ENCODE data around the gene CYTH1. TPM values are rescaled to one million over a fixed set of nuclear protein-coding genes. Genes with fewer than 3 reads are reported as not detected.
A peak's percentile ranks its signal among the peaks of the same experiment; 100 is the strongest.

CYTH1 gene, protein sequence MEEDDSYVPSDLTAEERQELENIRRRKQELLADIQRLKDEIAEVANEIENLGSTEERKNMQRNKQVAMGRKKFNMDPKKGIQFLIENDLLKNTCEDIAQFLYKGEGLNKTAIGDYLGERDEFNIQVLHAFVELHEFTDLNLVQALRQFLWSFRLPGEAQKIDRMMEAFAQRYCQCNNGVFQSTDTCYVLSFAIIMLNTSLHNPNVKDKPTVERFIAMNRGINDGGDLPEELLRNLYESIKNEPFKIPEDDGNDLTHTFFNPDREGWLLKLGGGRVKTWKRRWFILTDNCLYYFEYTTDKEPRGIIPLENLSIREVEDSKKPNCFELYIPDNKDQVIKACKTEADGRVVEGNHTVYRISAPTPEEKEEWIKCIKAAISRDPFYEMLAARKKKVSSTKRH
- total RNA-seq (2021) (40.3 and 41.0 TPM in 2 replicates), Bru-seq, nascent RNA (percentile 76 among the genes with signal in this experiment), BruChase-seq, experiment 1, labeled RNA remaining after a 2-hour chase (percentile 79 among the genes with signal in this experiment), BruChase-seq, experiment 2, labeled RNA remaining after a 6-hour chase (percentile 73 among the genes with signal in this experiment)
- long read RNA-seq, full-length matches to known transcripts, result 7 of 14 reads
- long read RNA-seq, partial matches to known transcripts, result 7 of 14 reads
- long read RNA-seq, other reads (novel, unspliced or antisense), result 0 of 14 reads

DNA sequence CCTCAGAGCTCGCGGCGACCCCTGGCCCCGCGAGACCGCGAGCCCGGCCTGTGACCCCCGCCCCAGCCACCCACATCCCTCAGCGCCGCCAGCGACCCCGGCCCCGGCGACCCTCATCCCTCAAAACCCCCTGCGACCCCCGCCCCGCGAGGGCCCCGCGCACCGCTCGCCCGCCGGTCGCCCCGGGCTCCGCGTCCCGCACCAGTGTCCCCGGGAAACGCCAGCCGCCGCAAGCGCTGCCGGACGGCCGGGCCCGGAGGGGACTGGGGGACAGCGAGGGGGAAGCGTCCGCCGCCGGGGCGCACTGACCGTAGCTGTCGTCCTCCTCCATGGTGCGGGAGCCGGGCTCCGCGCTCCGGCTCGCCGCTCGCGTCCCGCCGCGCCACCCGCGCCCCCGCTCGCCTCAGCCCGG is at the start of gene CYTH1:
CYTH1 (minus strand) TSS at position 381 of the 412 bp plus-strand sequence; CDS start at position 331, 50 bp downstream.
- POLR2A ChIA-PET (ENCODE audit: unreplicated experiment), result interaction anchor here (0.6 kb wide), 1 partner anchor 228 kb away, joined by 4 read pairs; the partner anchor contains the start of gene CANT1
- H3K4me1 ChIP-seq (replicated peaks; ENCODE audit: insufficient read depth), result no peaks in the 10 kb centered on the region

GRCh38 chr17:78829477-78829876 is 47.4 kb upstream of the CYTH1 start:
- no TSS peak for BruUV-seq (replicated peaks)

More for the DNA sequence above, at the start of gene CYTH1:
- Histone ChIP-seq H3K9me3 (ENCODE audit: insufficient read depth, low read depth) (no peaks in the 10 kb centered on the region), H3K9me2 (ENCODE audit: insufficient read depth) (no peaks in the 10 kb centered on the region), H4K20me1 (ENCODE audit: insufficient read depth) (no peaks in the 10 kb centered on the region), H3K4me2 (peak within 1 kb of the TSS; percentile 86), H3K27ac (peak within 1 kb of the TSS; percentile 84), H2AFZ (peak within 1 kb of the TSS; percentile 95), H3K27me3 (ENCODE audit: insufficient read depth, low read depth) (no peaks in the 10 kb centered on the region), H3F3A (ENCODE audit: insufficient read depth, low read depth) (peaks cover 12% of the 10 kb centered on the region; the same call in 1 of the 2 replicates), H3K4me3 (peak within 1 kb of the TSS; percentile 85), H3K79me2 (ENCODE audit: low read depth) (no peaks in the 10 kb centered on the region), H3K36me3 (ENCODE audit: low read depth) (no peaks in the 10 kb centered on the region)
- no peak for TF ChIP-seq EZH2 (IDR thresholded peaks at IDR 0.05; ENCODE audit: low read depth)
- TF ChIP-seq, protein P1, sequence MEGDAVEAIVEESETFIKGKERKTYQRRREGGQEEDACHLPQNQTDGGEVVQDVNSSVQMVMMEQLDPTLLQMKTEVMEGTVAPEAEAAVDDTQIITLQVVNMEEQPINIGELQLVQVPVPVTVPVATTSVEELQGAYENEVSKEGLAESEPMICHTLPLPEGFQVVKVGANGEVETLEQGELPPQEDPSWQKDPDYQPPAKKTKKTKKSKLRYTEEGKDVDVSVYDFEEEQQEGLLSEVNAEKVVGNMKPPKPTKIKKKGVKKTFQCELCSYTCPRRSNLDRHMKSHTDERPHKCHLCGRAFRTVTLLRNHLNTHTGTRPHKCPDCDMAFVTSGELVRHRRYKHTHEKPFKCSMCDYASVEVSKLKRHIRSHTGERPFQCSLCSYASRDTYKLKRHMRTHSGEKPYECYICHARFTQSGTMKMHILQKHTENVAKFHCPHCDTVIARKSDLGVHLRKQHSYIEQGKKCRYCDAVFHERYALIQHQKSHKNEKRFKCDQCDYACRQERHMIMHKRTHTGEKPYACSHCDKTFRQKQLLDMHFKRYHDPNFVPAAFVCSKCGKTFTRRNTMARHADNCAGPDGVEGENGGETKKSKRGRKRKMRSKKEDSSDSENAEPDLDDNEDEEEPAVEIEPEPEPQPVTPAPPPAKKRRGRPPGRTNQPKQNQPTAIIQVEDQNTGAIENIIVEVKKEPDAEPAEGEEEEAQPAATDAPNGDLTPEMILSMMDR (conservative IDR thresholded peaks at IDR 0.05), result no peak
- CTCF ChIA-PET, result no interaction called here
- BruUV-seq (replicated peaks), result no TSS peak
- intact Hi-C loops (cut with micrococcal nuclease; ENCODE audit: unreplicated experiment), result no loop called here
- no peak for DNase-seq

DNA sequence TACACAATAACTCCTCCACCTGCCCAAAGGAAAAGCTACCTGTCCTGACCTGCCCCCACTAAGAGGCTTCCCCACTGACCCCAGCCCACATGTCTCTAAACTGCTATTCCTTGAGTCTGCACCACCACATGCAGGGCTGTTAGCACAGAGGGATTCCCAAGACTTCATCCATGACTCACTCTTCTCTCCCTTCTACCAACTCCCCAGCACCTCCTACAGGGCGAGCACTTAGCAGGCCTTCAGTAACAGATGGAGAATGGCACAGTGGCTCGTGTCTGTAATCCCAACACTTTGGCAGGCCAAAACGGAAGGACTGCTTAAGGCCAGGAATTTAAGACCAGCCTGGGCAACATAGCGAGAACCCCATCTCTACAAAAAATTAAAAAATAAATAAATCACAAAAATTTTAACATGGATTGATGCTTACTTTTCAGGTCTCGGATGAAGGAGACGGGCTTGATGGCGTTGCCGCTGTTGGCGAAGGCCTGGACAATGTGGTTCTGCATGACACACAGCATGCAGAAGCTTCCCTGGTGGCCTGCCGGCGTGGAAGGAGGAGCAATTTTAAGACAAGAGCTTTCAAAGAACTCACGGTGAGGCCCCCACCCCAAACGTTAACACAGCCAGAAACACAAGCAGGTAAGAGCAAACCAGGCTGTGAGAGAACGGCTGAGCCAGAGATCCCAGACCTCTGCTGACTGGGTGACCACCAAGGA is 46.6 kb upstream of the CYTH1 start:
- Histone ChIP-seq H3K4me1 (replicated peaks; ENCODE audit: insufficient read depth) (no peaks in the 10 kb centered on the region), H3F3A (ENCODE audit: insufficient read depth, low read depth) (no peaks in the 10 kb centered on the region; the same call in 1 of the 2 replicates), H3K27ac (no peak overlapping the region), H3K4me3 (no peak overlapping the region), H2AFZ (no peak overlapping the region), H3K9me3 (ENCODE audit: insufficient read depth, low read depth) (no peaks in the 10 kb centered on the region), H4K20me1 (ENCODE audit: insufficient read depth) (peaks cover 5% of the 10 kb centered on the region; the same call in 1 of the 2 replicates), H3K79me2 (ENCODE audit: low read depth) (no peaks in the 10 kb centered on the region), H3K4me2 (no peak overlapping the region), H3K27me3 (ENCODE audit: insufficient read depth, low read depth) (no peaks in the 10 kb centered on the region), H3K9me2 (ENCODE audit: insufficient read depth) (no peaks in the 10 kb centered on the region), H3K36me3 (ENCODE audit: low read depth) (0 out of 2 replicates have a peak, but pooled peaks cover 8% of the 10 kb centered on the region)
- DNase-seq, result no peak
- ChIA-PET POLR2A (ENCODE audit: unreplicated experiment) (no interaction called here), CTCF (no interaction called here)
- intact Hi-C loops (cut with micrococcal nuclease; ENCODE audit: unreplicated experiment), result no loop called here
- TF ChIP-seq, protein P1 (conservative IDR thresholded peaks at IDR 0.05), result no peak; the same call in 1 of the 2 replicates
- TF ChIP-seq EZH2 (IDR thresholded peaks at IDR 0.05; ENCODE audit: low read depth), result no peak
- no TSS peak for BruUV-seq (replicated peaks)

More at GRCh38 chr17:78829477-78829876, 47.4 kb upstream of the CYTH1 start:
- no peaks in the 10 kb centered on the region for H3K27me3 ChIP-seq (ENCODE audit: insufficient read depth, low read depth)
- TF ChIP-seq EZH2 (IDR thresholded peaks at IDR 0.05; ENCODE audit: low read depth), result no peak
- H3K9me3 ChIP-seq (ENCODE audit: insufficient read depth, low read depth), result no peaks in the 10 kb centered on the region
- peaks cover 5% of the 10 kb centered on the region; the same call in 1 of the 2 replicates for H4K20me1 ChIP-seq (ENCODE audit: insufficient read depth)
- 0 out of 2 replicates have a peak, but pooled peaks cover 8% of the 10 kb centered on the region for H3K36me3 ChIP-seq (ENCODE audit: low read depth)
- no peak overlapping the region for H2AFZ ChIP-seq
- intact Hi-C loops (cut with micrococcal nuclease; ENCODE audit: unreplicated experiment), result no loop called here
- no peaks in the 10 kb centered on the region for H3K9me2 ChIP-seq (ENCODE audit: insufficient read depth)
- H3F3A ChIP-seq (ENCODE audit: insufficient read depth, low read depth), result no peaks in the 10 kb centered on the region; the same call in 1 of the 2 replicates
- ChIA-PET POLR2A (ENCODE audit: unreplicated experiment) (no interaction called here), CTCF (no interaction called here)
- H3K27ac ChIP-seq, result no peak overlapping the region
- H3K4me3 ChIP-seq, result no peak overlapping the region
- no peaks in the 10 kb centered on the region for H3K79me2 ChIP-seq (ENCODE audit: low read depth)
- no peak for DNase-seq
- no peak overlapping the region for H3K4me2 ChIP-seq
- H3K4me1 ChIP-seq (replicated peaks; ENCODE audit: insufficient read depth), result no peaks in the 10 kb centered on the region
